ENCODE measurements around the gene CDH20. TPM values are rescaled to one million over a fixed set of nuclear protein-coding genes. Genes with fewer than 3 reads are reported as not detected.

Gene CDH20
- total RNA-seq, 1 experiment from 2014 or later = not detected

DNA sequence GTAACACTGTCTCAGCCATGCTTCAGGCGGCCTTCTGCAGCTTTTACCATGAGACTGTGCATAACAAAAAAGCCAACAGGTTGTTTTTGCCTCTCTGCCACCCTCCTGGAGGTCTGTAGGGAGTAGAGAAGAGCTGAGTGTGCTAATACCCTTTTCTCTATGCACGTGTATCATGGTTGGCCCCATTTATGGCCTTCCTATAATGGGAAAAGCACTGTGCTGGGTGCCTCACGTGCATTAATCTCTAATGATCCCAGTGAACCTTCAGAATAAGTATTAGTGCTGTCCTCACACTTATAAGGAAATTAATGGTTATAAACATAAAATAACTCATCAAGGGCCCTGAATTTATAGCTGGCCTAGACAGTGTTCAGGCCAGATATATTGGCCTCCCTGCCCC, 164.2 kb downstream of the CDH20 start:
- no peak for ATAC-seq
- Histone ChIP-seq H3K4me3 (replicated peaks in 1 of 2; ENCODE audit: low read depth in 1 of 2, low read length in 2 of 2) (no peak overlapping the region), H3K36me3 (ENCODE audit: control insufficient read depth in 1 of 2, insufficient read depth in 2 of 2, low read length in 2 of 2) (no peaks in the 10 kb centered on the region), H3K27me3 (ENCODE audit: insufficient read depth, low read length) (peaks cover 39% of the 10 kb centered on the region), H3K4me1 (ENCODE audit: control insufficient read depth in 1 of 2, insufficient read depth in 2 of 2, low read length in 2 of 2) (no peaks in the 10 kb centered on the region), H3K9me2 (ENCODE audit: insufficient read depth) (no peaks in the 10 kb centered on the region), H3K27ac (ENCODE audit: low read depth, low read length) (no peak overlapping the region), H3K9me3 (ENCODE audit: control insufficient read depth in 1 of 2, insufficient read depth in 1 of 2, low read depth in 1 of 2, low read length in 2 of 2) (no peaks in the 10 kb centered on the region), H3K4me2 (ENCODE audit: low read length) (no peak overlapping the region), H4K20me1 (ENCODE audit: insufficient read depth) (no peaks in the 10 kb centered on the region), H3K79me2 (ENCODE audit: insufficient read depth, low read length) (no peaks in the 10 kb centered on the region), H2AFZ (ENCODE audit: low read depth, low read length, poor library complexity, severe bottlenecking) (no peak overlapping the region), H3K9ac (ENCODE audit: low read length) (no peak overlapping the region)
- ChIA-PET CTCF (interaction anchor here (1.7 kb wide), 1 partner anchor 175 kb away, joined by 3 read pairs; no protein-coding TSS in a partner anchor), POLR2A (no interaction called here), RAD21 (ENCODE audit: low non-redundant PET in 1 of 2, low total read pairs in 2 of 2, uncharacterized antibody in 2 of 2, unreplicated experiment in 2 of 2) (no interaction called here)
- intact Hi-C loops (cut with micrococcal nuclease) = no loop called here
- DNase-seq (ENCODE audit: low read depth, low spot score) = no peak
- TF ChIP-seq EZH2phosphoT487 (IDR thresholded peaks at IDR 0.05; ENCODE audit: borderline replicate concordance) (no peak), ZFX (IDR thresholded peaks at IDR 0.05) (no peak), SIN3A (IDR thresholded peaks at IDR 0.05; ENCODE audit: low read depth) (no peak), ZNF274 (IDR thresholded peaks at IDR 0.05; ENCODE audit: low read depth, low read length) (no peak), ATF3 (IDR thresholded peaks at IDR 0.05) (no peak), JUND (IDR thresholded peaks at IDR 0.05) (no peak), CEBPB (IDR thresholded peaks at IDR 0.05; ENCODE audit: low read depth) (no peak), FOSL1 (IDR thresholded peaks at IDR 0.05; ENCODE audit: low read depth) (no peak), EGR1 (IDR thresholded peaks at IDR 0.05; ENCODE audit: low read depth) (no peak), ZBTB33 (IDR thresholded peaks at IDR 0.05; ENCODE audit: extremely low read depth, insufficient replicate concordance, low read length) (no peak), REST (IDR thresholded peaks at IDR 0.05; ENCODE audit: low read depth) (no peak), YY1 (IDR thresholded peaks at IDR 0.05; ENCODE audit: extremely low read depth, insufficient replicate concordance, low read depth, low read length) (no peak), SP1 (IDR thresholded peaks at IDR 0.05; ENCODE audit: low read depth) (no peak), POLR2A (IDR thresholded peaks at IDR 0.05; ENCODE audit: borderline replicate concordance, extremely low read depth, insufficient read depth, insufficient read length) (no peak), SRF (IDR thresholded peaks at IDR 0.05; ENCODE audit: low read depth) (no peak), CTCF (IDR thresholded peaks at IDR 0.05 in 2 of 3, conservative IDR thresholded peaks at IDR 0.05 in 1 of 3; ENCODE audit: borderline replicate concordance in 1 of 3, insufficient read depth in 1 of 3, low read depth in 2 of 3, low read length in 2 of 3) (no peak)
- BruUV-seq (replicated peaks) = no TSS peak
